Breast epithelium (tissue), 4 donors: ENCODE results near the gene AADACL4. TPM values are rescaled to one million over a fixed set of nuclear protein-coding genes. Genes with fewer than 3 reads are reported as not detected.

Experiments
- DNase-seq, 2 donors: peaks; one replicate each; pipeline ENCODE4 v3.0.0-alpha.2; 2019; ENCODE audit warnings: low spot score in 2 of 2
- H3K27ac ChIP-seq, 2 donors: fragments of 200-600 bp; sonication (generic) in 1 of 2; one replicate each; pipeline ENCODE4 v1.5.1; 2016 to 2019; ENCODE audit warnings: mild to moderate bottlenecking in 1 of 2
- H3K27me3 ChIP-seq, 2 donors: fragments of 200-600 bp; sonication (generic) in 1 of 2; one replicate each; pipeline versions ENCODE4 v1.5.1 to v1.6.0; 2017 to 2019; ENCODE audit warnings: control low read depth in 1 of 2, mild to moderate bottlenecking in 1 of 2
- H3K36me3 ChIP-seq: fragments of 200-600 bp; one replicate; pipeline ENCODE4 v1.5.1; 2019
- H3K4me1 ChIP-seq, 2 donors: fragments of 200-600 bp; sonication (generic); one replicate each; pipeline ENCODE4 v1.5.1; 2016 to 2019; ENCODE audit warnings: control low read depth in 1 of 2
- H3K4me3 ChIP-seq, 3 donors: fragments of 200-600 bp; sonication (generic); 1 replicate in 2 of 3; 2 replicates in 1 of 3; pipeline ENCODE4 v1.5.1; 2016 to 2019; ENCODE audit warnings: mild to moderate bottlenecking in 3 of 3, moderate library complexity in 2 of 3
- H3K9me3 ChIP-seq, 2 donors: fragments of 200-600 bp; sonication (generic) in 1 of 2; one replicate each; pipeline ENCODE4 v1.5.1; 2016 to 2019; ENCODE audit warnings: control low read depth in 1 of 2
- CTCF ChIP-seq, 3 donors: fragments of 450-650 bp; IDR thresholded peaks; one replicate each; pipeline ENCODE4 v1.5.1; 2016 to 2017; ENCODE audit warnings: antibody characterized with exemption in 3 of 3, mild to moderate bottlenecking in 3 of 3, moderate library complexity in 3 of 3
- POLR2A ChIP-seq: fragments of 450-650 bp; IDR thresholded peaks from one replicate; pipeline ENCODE4 v1.6.1; 2016; ENCODE audit warnings: antibody characterized with exemption, mild to moderate bottlenecking, moderate library complexity
- POLR2AphosphoS5 ChIP-seq, 3 donors: sonication (generic); formaldehyde crosslinking; IDR thresholded peaks; one replicate each; pipeline ENCODE4 v1.6.1; 2017; ENCODE audit warnings: antibody characterized with exemption in 3 of 3
- intact Hi-C: fragments of 100-400 bp; cut with DNase I; formaldehyde crosslinking; loops from one replicate; pipeline ENCODE4 v1.15.1; 2023; ENCODE audit warnings: low total_unique reads
- total RNA-seq, 3 donors: library from RNA; depleted of rRNA; stranded (reverse); fragments of >200 nt; gene quantifications; one replicate each; pipeline ENCODE4 v1.1.0, GENCODE V29; 2016

Gene AADACL4
- total RNA-seq, 3 donors from 2014 or later = not detected

DNA sequence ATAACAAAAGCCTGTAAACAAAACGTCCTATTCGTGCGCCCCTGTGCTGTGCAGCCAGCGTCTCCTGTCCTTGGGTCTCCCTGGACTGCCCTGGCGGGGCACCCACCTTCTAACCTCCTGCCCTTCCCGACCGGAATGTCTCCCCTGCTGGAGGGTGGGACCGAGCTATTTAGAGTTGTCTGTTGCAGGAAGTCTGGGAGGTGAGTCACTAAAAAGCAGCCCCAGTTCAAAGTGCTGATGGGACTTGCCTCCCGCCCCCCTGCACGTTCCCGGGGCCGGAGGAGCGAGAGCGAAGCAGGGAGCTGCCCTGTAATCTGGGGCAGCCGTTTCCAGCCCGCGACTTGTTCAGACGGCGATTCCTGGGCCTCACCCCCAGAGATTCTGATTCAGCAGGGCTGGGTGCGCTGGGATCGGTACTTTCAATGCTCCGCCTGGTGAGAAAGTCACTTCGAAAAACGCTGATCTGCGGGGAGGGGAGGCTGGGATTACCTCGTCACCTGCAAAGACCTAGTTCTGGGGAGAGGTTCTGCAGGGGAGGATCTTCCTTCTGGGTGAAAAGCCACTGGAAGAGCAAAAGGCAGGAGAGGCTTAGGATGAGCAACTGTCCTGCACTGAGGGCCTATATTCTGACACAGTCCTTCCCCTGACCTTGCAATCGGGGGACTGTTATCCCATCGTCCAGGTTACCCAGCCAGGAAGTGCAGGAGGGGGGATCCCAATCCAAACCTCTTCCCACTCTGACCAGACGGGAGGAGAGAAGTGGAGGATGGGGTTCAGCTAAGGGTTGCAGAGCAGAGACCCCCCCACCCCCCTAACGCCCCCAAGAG, 24.7 kb upstream of the AADACL4 start:
- Histone ChIP-seq H3K27me3 (no peaks in the 10 kb centered on the region), H3K9me3 (no peaks in the 10 kb centered on the region), H3K4me3 (peak overlapping the region; percentile 73 to 92 (median 83)), H3K36me3 (no peaks in the 10 kb centered on the region), H3K27ac (peak overlapping the region; percentile 94 to 97), H3K4me1 (peaks cover 17 to 33% of the 10 kb centered on the region in 2 donors)
- intact Hi-C loops = loop anchor here (5.0 kb wide), 1 partner anchor 72 kb away; no protein-coding TSS in a partner anchor
- DNase-seq = peak in 1 of 2 donors; percentile 78
- TF ChIP-seq POLR2AphosphoS5 (IDR thresholded peaks at IDR 0.05) = peak; percentile 40 to 56 (median 49)
- TF ChIP-seq POLR2A = no peak
- peak in 1 of 3 donors; percentile 4 for TF ChIP-seq CTCF (IDR thresholded peaks at IDR 0.05)

DNA sequence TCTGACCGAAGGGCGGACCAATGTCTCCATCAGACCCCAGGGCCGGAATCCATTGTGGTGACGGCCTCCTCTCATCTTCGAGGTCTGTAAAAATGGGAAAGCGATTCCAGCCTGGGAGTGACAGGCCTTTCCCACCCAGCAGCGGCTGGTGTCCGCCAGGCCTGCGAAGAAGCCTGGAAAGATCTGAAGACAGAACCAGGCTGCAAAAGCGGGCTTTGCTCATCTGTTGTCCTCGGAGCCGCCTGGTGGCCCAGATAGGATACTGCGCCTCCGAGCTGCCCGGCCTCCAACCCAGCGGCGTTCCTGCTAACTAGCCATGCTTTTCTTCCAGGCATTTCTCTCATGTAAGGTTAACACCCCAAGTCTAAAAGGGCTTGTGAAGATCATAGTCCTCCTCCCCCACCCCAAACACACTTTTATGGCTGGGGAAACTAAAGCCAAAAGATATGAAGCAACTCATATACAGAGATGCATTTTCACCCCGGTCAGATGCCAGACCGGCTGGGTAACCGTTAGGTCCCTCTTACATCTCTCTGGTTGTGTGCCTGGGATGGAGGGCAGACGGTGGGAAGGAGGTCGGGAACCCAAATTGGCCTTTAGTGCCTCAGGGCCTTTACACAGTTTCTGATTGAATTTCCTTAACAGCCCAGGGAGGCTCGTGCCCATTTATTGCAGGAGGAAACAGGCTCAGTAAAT, 23.9 kb upstream of the AADACL4 start:
- Histone ChIP-seq H3K9me3 (no peaks in the 10 kb centered on the region), H3K4me3 (peak overlapping the region; percentile 73 to 92 (median 83)), H3K27ac (peak overlapping the region; percentile 94 to 97), H3K36me3 (no peaks in the 10 kb centered on the region), H3K27me3 (no peaks in the 10 kb centered on the region), H3K4me1 (peaks cover 17 to 29% of the 10 kb centered on the region in 2 donors)
- TF ChIP-seq POLR2AphosphoS5 (IDR thresholded peaks at IDR 0.05) (peak; percentile 49 to 57 (median 50)), POLR2A (no peak), CTCF (IDR thresholded peaks at IDR 0.05) (peak; percentile 97 to 98 (median 98))
- DNase-seq = peak; percentile 88
- intact Hi-C loops = loop anchor here (5.0 kb wide), 1 partner anchor 73 kb away; no protein-coding TSS in a partner anchor

DNA sequence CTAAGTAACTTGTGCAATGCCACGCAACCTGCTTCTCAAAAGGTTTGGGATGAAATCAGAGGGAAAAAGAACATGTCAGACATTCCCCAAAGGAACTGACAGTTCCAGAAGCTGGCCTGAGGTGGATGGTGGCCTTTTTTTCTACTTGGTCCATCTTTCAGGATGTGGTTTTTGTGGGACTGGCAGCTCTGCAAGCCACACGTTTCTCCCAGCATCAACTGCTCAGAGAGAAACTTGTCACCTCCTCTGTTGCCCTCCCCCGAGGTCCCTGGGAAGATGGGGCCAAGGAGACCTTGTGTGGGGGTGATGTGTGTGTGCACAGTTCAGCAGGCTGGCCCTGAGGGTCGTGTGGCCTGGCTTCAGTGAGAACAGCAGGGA, 23.4 kb upstream of the AADACL4 start:
- Histone ChIP-seq H3K36me3 (no peaks in the 10 kb centered on the region), H3K9me3 (no peaks in the 10 kb centered on the region), H3K27ac (peak overlapping the region; percentile 94 to 97), H3K4me3 (peak overlapping the region in 1 of 3 donors; percentile 92), H3K27me3 (no peaks in the 10 kb centered on the region), H3K4me1 (peaks cover 17 to 24% of the 10 kb centered on the region in 2 donors)
- intact Hi-C loops = no loop called here
- TF ChIP-seq POLR2A = no peak
- TF ChIP-seq CTCF (IDR thresholded peaks at IDR 0.05) = no peak
- peak in 1 of 3 donors; percentile 25 for TF ChIP-seq POLR2AphosphoS5 (IDR thresholded peaks at IDR 0.05)
- peak in 1 of 2 donors; percentile 75 for DNase-seq

DNA sequence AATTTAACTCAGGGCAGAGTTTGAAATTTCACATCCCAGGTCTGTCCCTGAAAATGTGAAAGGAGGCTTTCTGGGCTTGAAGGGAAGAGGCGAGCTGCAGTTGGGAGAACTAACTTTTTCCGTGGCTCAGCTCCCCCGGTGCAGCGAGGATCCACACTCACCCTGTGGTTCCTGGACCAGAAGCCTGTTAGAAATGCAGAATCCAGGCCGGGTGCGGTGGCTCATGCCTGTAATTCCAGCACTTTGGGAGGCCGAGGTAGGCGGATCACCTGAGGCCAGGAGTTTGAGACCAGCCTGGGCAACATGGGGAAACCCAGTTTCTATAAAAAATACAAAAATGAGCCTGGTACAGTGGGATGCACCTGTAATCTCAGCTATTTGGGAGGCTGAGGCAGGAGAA, 23.0 kb upstream of the AADACL4 start:
- Histone ChIP-seq H3K27ac (peak overlapping the region; percentile 94 to 97), H3K9me3 (no peaks in the 10 kb centered on the region), H3K4me3 (no peak overlapping the region), H3K4me1 (peaks cover 17 to 24% of the 10 kb centered on the region in 2 donors), H3K27me3 (no peaks in the 10 kb centered on the region), H3K36me3 (no peaks in the 10 kb centered on the region)
- intact Hi-C loops = no loop called here
- no peak for DNase-seq
- no peak for TF ChIP-seq POLR2A
- TF ChIP-seq CTCF (IDR thresholded peaks at IDR 0.05) = no peak
- no peak for TF ChIP-seq POLR2AphosphoS5 (IDR thresholded peaks at IDR 0.05)
